Chondrocyte (in vitro differentiated cells): ENCODE data around the gene CDR2. TPM values are rescaled to one million over a fixed set of nuclear protein-coding genes. Genes with fewer than 3 reads are reported as not detected.

Source experiments
- DNase-seq: peaks from one replicate; pipeline ENCODE4 v3.0.0; 2021; ENCODE audit warnings: mixed read lengths, low spot score
- H3K27ac Mint-ChIP-seq: one replicate; pipeline ENCODE4 v1.8.0; 2021; ENCODE audit warnings: mild to moderate bottlenecking, moderate library complexity, mixed read lengths; ENCODE audit not compliant: unreplicated experiment
- H3K27me3 Mint-ChIP-seq: 2 replicates; pipeline ENCODE4 v1.8.0; 2021; ENCODE audit warnings: low read depth, mixed read lengths
- H3K36me3 Mint-ChIP-seq: 2 replicates; pipeline ENCODE4 v1.8.0; 2021; ENCODE audit warnings: low read depth, mixed read lengths
- H3K4me1 Mint-ChIP-seq: 2 replicates; pipeline ENCODE4 v1.8.0; 2021; ENCODE audit warnings: low read depth, mild to moderate bottlenecking, mixed read lengths
- H3K4me3 Mint-ChIP-seq: one replicate; pipeline ENCODE4 v1.8.0; 2021; ENCODE audit warnings: mild to moderate bottlenecking, moderate library complexity, mixed read lengths; ENCODE audit not compliant: unreplicated experiment
- H3K9me3 Mint-ChIP-seq: 2 replicates; pipeline ENCODE4 v1.8.0; 2021; ENCODE audit warnings: low read depth, mixed read lengths
- total RNA-seq: library from RNA; stranded (reverse); gene quantifications from 3 replicates; pipeline ENCODE4 v1.2.1, GENCODE V29; 2021
- TF ChIP-seq, protein P1 (sequence below): fragments of 200-600 bp; sonication (generic); IDR thresholded peaks from 2 replicates; pipeline ENCODE4 v1.5.0; 2021; ENCODE audit warnings: antibody characterized with exemption, mild to moderate bottlenecking, moderate library complexity

Gene CDR2
- total RNA-seq, 1 donor from 2014 or later, result 46.1 TPM

DNA sequence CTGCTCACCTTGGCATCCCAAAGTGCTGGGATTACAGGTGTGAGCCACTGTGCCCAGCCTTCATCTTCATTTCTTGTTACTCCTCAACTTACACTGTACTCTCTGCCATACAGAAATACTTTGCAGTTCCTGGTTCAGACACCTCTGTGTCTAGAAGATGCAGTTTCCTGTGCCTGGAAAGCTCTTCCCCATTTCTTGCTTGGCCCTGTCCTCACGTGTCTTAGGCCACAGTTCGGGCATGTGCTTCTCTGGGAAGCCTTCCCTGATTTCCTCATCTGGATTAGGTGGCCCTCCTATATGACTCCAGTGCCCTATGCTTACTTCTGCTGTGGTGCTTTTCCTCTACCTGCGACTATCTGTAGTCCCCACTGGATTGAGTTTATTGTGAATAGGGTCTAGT lies 26.5 kb upstream of the CDR2 start:
- Mint-ChIP-seq H3K27me3 (no peaks in the 10 kb centered on the region), H3K9me3 (no peaks in the 10 kb centered on the region), H3K27ac (no peak overlapping the region), H3K36me3 (no peaks in the 10 kb centered on the region), H3K4me3 (no peak overlapping the region), H3K4me1 (peaks cover 42% of the 10 kb centered on the region)
- TF ChIP-seq, protein P1, sequence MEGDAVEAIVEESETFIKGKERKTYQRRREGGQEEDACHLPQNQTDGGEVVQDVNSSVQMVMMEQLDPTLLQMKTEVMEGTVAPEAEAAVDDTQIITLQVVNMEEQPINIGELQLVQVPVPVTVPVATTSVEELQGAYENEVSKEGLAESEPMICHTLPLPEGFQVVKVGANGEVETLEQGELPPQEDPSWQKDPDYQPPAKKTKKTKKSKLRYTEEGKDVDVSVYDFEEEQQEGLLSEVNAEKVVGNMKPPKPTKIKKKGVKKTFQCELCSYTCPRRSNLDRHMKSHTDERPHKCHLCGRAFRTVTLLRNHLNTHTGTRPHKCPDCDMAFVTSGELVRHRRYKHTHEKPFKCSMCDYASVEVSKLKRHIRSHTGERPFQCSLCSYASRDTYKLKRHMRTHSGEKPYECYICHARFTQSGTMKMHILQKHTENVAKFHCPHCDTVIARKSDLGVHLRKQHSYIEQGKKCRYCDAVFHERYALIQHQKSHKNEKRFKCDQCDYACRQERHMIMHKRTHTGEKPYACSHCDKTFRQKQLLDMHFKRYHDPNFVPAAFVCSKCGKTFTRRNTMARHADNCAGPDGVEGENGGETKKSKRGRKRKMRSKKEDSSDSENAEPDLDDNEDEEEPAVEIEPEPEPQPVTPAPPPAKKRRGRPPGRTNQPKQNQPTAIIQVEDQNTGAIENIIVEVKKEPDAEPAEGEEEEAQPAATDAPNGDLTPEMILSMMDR, result no peak
- no peak for DNase-seq

GRCh38 chr16:22397931-22398330 lies 23.5 kb upstream of the CDR2 start:
- H3K27ac Mint-ChIP-seq, result peak overlapping the region; percentile 88
- no peaks in the 10 kb centered on the region for H3K9me3 Mint-ChIP-seq
- H3K4me3 Mint-ChIP-seq, result no peak overlapping the region
- no peak for DNase-seq
- peaks cover 44% of the 10 kb centered on the region for H3K4me1 Mint-ChIP-seq
- TF ChIP-seq, protein P1, result no peak
- H3K36me3 Mint-ChIP-seq, result no peaks in the 10 kb centered on the region
- H3K27me3 Mint-ChIP-seq, result no peaks in the 10 kb centered on the region

GRCh38 chr16:22397464-22397863 lies 23.0 kb upstream of the CDR2 start:
- TF ChIP-seq, protein P1, result no peak
- Mint-ChIP-seq H3K27ac (peak overlapping the region; percentile 87), H3K4me3 (no peak overlapping the region), H3K36me3 (no peaks in the 10 kb centered on the region), H3K4me1 (peaks cover 39% of the 10 kb centered on the region), H3K27me3 (no peaks in the 10 kb centered on the region), H3K9me3 (no peaks in the 10 kb centered on the region)
- no peak for DNase-seq

DNA sequence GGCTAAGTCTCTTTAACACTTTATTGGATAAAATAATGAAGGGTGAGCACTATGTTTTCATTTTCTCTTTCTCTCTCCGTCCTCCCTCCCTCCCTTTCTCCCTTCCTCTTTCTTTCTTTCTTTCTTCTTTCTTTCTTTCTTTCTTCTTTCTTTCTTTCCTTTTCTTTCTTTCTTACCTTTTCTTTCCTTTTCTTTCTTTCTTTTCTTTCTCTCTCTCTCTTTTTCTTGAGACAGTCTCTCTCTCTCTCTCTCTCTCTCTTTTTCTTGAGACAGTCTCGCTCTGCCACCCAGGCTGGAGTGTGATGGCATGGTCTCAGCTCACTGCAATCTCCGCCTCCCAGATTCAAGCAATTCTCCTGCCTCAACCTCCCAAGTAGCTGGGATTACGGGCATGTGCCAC lies 21.5 kb upstream of the CDR2 start:
- no peak overlapping the region for H3K4me3 Mint-ChIP-seq
- TF ChIP-seq, protein P1, result no peak
- H3K27ac Mint-ChIP-seq, result no peak overlapping the region
- no peaks in the 10 kb centered on the region for H3K27me3 Mint-ChIP-seq
- no peaks in the 10 kb centered on the region for H3K9me3 Mint-ChIP-seq
- no peak for DNase-seq
- H3K36me3 Mint-ChIP-seq, result no peaks in the 10 kb centered on the region
- H3K4me1 Mint-ChIP-seq, result peaks cover 31% of the 10 kb centered on the region

DNA sequence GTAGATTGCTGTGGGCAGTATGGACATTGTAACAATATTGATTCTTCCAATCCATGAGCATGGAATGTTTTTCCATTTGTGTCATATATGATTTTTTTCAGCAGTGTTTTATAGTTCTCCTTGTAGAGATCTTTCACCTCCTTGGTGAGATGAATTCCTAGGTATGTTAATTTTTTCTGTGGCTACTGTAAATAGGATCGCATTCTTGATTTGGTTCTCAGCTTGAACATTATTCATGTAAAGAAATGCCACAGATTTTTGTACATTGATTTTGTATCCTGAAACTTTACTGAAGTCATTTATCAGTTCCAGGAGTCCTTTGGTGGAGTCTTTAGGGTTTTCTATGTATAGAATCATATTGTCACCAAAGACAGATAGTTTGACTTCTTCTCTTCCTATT lies 19.7 kb upstream of the CDR2 start:
- no peak overlapping the region for H3K27ac Mint-ChIP-seq
- TF ChIP-seq, protein P1, result no peak
- H3K4me1 Mint-ChIP-seq, result peaks cover 28% of the 10 kb centered on the region
- H3K36me3 Mint-ChIP-seq, result no peaks in the 10 kb centered on the region
- no peaks in the 10 kb centered on the region for H3K9me3 Mint-ChIP-seq
- no peak for DNase-seq
- H3K4me3 Mint-ChIP-seq, result no peak overlapping the region
- H3K27me3 Mint-ChIP-seq, result no peaks in the 10 kb centered on the region
